Measurements from ENCODE around the gene OCLN.
"Not testable (repeated sequence)": the region's sequence is repeated elsewhere in the genome, so short reads cannot be mapped to it uniquely, and the experiment has no call there.

Gene OCLN

GRCh38 chr5:69502767-69503488 is 10.3 kb downstream of the OCLN start:
- peak; percentile 32 for DNase-seq (ENCODE audit: low read depth)
- no peak overlapping the region for H3K4me3 ChIP-seq (ENCODE audit: low read depth, low read length)
- no peak for TF ChIP-seq CTCF (IDR thresholded peaks at IDR 0.05; ENCODE audit: insufficient read depth, low read depth, low read length, missing control alignments)

- no peak for TF ChIP-seq CTCF (IDR thresholded peaks at IDR 0.05; ENCODE audit: insufficient read depth, low read depth, low read length, missing control alignments)
- H3K4me3 ChIP-seq (ENCODE audit: low read depth, low read length), result no peak overlapping the region
- DNase-seq (ENCODE audit: low read depth), result no peak
These were observed 11.4 kb downstream of the OCLN start for GRCh38 chr5:69504036-69504435.

- DNase-seq (ENCODE audit: low read depth), result no peak
- TF ChIP-seq CTCF (IDR thresholded peaks at IDR 0.05; ENCODE audit: insufficient read depth, low read depth, low read length, missing control alignments), result no peak
These were observed 12.7 kb downstream of the OCLN start for GRCh38 chr5:69505306-69505705.

GRCh38 chr5:69509212-69509611 is 16.6 kb downstream of the OCLN start:
- DNase-seq (ENCODE audit: low read depth), result no peak
- TF ChIP-seq CTCF (IDR thresholded peaks at IDR 0.05; ENCODE audit: insufficient read depth, low read depth, low read length, missing control alignments), result no peak
- no peak overlapping the region for H3K4me3 ChIP-seq (ENCODE audit: low read depth, low read length)

More at GRCh38 chr5:69505306-69505705, 12.7 kb downstream of the OCLN start:
- H3K4me3 ChIP-seq (ENCODE audit: low read depth, low read length), result no peak overlapping the region

GRCh38 chr5:69510694-69511093 is 18.1 kb downstream of the OCLN start:
- TF ChIP-seq CTCF (IDR thresholded peaks at IDR 0.05; ENCODE audit: insufficient read depth, low read depth, low read length, missing control alignments), result no peak
- no peak for DNase-seq (ENCODE audit: low read depth)
- H3K4me3 ChIP-seq (ENCODE audit: low read depth, low read length), result no peak overlapping the region

- DNase-seq (ENCODE audit: low read depth), result no peak
- no peak for TF ChIP-seq CTCF (IDR thresholded peaks at IDR 0.05; ENCODE audit: insufficient read depth, low read depth, low read length, missing control alignments)
- H3K4me3 ChIP-seq (ENCODE audit: low read depth, low read length), result no peak overlapping the region
These were observed 20.2 kb downstream of the OCLN start for GRCh38 chr5:69512740-69513260.

GRCh38 chr5:69515570-69515969 is 23.0 kb downstream of the OCLN start:
- DNase-seq (ENCODE audit: low read depth); H3K4me3 ChIP-seq (ENCODE audit: low read depth, low read length): not testable (repeated sequence)
